Medulla oblongata (tissue), 1 donor: ENCODE results near the gene TBC1D14.
"Not testable (repeated sequence)": the region's sequence is repeated elsewhere in the genome, so short reads cannot be mapped to it uniquely, and the experiment has no call there.

Source experiments
- DNase-seq: peaks from one replicate; pipeline ENCODE4 v3.0.0-alpha.2; 2015; ENCODE audit errors: extremely low spot score

TBC1D14 gene

GRCh38 chr4:6971536-6972374, 62.1 kb downstream of the TBC1D14 start:
- no peak for DNase-seq

- no peak for DNase-seq
Measured at GRCh38 chr4:6972375-6972650, 62.7 kb downstream of the TBC1D14 start.

DNA sequence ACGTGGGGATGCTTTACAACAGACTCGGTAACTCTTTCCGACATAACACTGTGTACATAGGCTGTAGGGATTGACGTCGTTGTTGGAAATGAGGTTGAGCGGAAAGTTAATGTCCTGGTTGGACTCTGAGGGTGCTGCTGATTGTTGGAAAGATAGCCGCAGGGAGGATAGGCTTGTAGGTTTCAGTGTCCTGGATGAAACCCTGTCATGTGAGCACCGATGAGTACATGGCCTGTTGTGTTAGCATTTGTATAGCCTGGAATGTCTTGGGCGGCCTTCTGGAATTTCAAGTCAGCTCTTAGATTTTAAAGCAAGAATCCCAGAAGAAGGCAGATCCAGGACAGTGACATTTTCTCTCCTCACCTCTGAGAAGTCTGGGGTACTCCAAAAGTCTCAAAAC, 63.3 kb downstream of the TBC1D14 start:
- no peak for DNase-seq

GRCh38 chr4:6974138-6974848, 64.7 kb downstream of the TBC1D14 start:
- peak; percentile 95 for DNase-seq

GRCh38 chr4:6977846-6978245, 68.2 kb downstream of the TBC1D14 start:
- DNase-seq = not testable (repeated sequence)

- no peak for DNase-seq
Measured at GRCh38 chr4:6983544-6984142, 74.0 kb downstream of the TBC1D14 start.

DNA sequence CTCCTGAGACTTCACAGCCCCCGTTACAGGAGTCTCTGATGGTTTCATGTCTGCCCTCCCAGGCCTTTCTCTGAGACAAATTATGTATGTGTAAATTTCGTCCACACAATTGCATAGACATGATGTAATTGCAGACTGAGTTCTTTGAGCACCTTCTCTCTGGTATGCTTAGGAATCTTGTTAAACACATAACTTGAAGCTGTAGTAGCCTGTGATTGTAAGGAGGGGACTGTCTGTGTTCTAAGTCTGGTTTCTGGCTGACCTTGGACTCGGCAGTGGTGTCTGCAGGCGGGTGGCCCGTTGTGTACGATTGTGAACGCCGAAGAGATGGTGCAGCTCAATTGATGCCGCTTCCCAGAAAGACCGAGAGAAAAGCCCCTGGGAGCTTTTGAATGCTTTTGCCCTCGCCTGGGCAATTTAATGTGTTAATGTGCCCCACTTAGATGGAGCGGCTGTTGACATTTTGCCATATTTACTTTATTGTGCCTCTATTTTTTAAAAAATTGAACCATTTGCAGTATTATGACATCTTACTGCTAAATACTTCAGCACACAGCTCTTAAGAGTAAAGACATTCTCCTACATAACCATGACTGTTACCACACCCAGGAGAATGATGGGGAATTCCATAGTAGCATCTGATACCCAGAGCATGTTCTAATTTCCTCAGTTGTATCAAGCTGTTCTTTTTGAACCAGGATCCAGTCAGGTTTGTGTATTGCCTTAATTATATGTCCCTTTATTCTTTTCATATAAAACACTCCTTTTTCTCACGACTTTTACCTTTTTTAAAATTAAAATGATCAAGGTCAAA, 75.2 kb downstream of the TBC1D14 start:
- no peak for DNase-seq

DNA sequence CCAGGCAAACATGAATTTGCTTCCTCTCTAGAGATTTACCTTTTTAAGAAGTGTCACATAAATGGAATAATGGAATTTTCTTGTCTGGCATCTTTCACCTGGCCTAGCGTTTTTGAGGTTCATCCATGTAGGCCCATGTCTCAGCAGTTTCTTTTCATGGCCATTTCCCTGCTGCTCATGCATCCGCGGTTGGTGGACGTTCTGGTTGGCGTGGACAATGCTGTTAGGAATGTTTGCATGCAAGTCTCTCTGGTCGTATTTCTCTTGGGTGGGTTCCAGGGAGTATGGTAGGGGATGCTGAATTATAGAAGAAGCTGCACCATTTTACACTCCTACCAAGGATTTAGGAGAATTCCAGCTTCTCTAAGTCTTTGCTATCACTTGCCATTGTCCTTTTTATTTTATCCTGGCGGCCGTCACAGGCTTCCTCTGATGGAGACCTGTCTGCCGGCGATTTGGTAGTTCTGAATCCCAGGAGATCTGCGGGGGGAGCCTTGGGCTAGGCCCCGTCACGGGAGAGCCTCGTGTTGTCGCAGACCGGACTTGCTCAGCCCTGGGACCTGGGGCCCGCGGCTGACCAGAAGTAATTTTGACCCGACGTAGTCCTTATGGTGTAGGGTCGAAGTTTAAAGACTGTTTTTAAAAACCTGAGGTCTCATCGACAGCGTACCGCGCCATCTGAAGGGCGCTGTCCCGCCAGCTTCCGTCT, 76.6 kb downstream of the TBC1D14 start:
- DNase-seq = peak; percentile 81

DNA sequence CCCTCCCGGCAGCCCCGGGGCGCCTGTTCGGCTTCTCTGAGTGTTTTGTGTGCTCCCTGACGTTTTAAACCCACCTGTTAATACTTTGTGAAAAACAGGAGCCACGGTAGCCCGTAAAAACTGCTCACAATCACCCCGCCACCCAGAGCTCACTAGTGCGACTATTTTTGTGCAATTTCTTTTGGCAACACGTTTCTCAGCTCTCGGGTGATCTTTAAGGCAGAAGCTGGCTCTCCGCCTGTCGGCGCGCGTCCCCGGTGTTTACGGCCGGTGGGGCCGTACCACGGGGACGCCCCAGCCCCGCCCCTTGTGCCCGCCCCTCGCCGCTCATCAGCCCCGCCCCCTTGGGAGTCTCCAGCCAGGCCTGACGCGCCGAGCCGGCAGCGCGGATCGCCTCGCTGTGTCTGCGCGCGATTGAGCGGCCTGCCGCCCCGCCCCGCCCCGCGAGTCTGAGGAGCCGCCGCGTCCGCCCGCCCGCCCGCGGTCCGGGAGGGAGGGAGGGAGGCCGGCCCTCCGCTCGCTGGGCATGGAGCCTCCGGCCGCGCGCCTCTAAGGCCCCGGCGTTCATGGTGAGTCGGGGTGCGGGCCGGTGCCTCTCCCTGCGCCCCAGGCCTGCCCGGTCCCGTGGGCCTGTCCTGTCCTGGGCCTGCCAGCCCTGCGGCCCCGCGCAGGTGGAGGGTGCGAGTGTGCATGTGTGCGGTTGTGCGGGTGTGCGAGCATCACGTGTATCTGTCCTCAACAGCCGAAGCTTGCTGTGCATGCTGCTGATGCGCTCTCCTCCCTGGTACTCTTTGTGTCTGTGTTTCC, 77.4 kb downstream of the TBC1D14 start:
- DNase-seq = peak; percentile 97

- peak; percentile 22 for DNase-seq
Measured at GRCh38 chr4:6987588-6987961, 77.9 kb downstream of the TBC1D14 start.

- no peak for DNase-seq
Measured at GRCh38 chr4:6988016-6988715, 78.5 kb downstream of the TBC1D14 start.

DNA sequence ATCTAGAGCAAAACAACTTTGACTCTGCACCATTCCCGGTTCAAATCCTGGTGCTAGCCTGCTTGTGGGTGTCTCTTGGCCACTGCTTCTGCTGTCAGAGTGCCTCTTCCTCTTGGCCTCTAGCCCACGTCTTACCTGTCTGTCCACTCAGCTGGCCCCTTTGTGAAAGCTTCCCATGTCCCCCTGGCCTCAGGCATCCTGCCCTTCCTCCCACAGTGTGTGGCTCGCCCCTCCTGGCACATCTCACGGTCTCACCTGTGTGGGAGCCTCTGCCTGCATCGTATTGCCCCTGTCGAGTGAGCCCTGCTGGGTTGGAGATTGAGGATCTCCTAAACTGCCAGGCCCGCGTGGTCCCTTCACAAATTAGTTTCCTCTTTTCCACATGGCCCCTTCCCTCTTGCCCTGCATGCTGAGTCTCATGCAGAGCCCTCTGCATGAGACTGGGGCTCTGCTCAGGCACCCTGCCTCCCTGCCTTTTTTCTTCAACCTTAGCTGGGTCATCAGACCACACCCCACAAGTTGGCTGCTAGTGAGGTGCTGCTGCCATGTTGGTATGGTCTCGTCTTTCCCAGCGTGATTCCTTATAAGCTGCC, 79.8 kb downstream of the TBC1D14 start:
- DNase-seq = no peak

GRCh38 chr4:6990661-6991060, 81.0 kb downstream of the TBC1D14 start:
- DNase-seq = no peak

DNA sequence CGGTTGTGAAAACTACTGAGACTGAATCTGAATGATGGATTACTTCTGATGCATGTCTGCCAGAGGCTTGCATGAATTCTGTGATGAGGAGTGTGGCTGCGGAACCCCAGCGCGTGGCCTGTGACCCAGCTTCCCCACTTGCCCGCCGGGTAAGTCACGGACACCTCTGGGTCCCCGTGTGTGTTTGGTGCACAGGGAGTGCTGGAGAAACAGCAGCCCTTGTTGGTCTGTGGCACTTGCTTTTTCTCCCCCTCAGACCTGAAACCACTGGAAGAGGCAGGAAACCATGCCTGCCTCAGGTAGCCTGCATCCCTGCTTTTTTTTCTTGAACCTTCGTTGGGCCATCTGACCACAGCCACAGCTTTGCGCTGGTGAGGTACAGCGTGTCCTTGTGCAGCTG, 81.6 kb downstream of the TBC1D14 start:
- DNase-seq = no peak

- DNase-seq = peak; percentile 83
Measured at GRCh38 chr4:6991771-6992557, 82.3 kb downstream of the TBC1D14 start.

DNA sequence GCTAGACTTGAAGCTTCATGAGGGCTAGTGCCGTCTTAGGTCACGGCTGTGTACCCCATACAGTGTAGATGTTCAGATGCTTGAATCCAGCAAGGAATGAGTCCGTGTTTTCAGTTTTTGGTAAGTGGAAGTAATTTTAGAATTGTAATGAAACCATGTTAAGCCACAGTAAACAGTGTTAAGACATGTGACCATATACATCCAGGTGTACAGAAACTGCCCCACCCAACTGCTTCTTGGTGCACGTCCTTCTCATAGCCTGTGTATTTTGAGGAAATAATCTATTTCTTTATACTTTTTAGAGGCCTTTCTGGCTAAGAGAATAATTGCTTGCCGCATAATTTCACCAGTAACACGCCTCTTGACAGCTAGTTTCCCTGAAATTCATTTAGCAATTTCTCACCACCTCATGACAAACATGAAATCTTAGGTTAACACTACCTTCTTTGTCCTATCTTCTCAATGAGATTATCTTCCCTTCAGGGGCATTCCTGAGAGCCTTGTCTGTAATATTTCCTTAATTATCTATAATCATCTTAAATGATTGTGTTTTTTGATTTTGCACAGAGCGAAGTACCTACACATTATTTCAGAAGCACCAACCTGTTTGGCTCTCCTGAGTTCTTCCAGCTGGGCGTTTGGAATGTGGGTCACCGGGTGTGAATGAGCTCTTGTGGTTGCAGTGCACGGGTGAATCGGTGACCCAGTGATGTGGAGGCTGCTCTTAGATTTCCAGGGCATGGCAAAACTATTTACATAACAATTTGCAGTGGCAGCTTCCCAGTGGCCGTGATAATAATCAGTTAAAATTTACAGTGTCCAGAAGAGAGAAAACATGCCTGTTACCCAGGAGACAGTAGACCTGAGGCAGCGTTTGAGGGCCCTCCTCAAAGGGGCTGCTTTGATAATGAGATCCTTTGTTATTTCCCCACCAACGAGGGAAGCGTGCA, 83.4 kb downstream of the TBC1D14 start:
- DNase-seq = no peak

DNA sequence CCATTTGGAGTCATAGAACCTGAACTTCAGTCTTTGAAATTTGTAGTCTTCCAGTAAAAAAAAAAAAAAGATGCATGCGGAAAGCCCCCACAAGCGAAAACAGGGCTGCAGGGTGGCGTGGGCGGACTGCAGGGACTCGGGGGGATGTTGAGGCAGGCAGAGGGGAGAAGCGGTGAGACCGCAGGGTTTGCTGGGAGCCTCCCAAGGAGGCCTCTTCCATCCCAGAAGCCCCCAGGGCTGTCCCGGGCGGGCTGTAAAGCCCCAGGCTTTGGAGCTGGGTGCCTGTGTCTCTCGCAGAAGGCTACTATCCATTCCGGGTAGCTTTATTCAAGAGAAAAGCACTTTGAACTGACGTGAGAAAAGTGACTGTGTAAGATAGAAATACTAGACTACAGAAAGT, 86.9 kb downstream of the TBC1D14 start:
- DNase-seq = no peak
